Smooth muscle cell (in vitro differentiated cells): ENCODE data around the gene SLC25A25. TPM values are rescaled to one million over a fixed set of nuclear protein-coding genes. Genes with fewer than 3 reads are reported as not detected.

ENCODE experiments used
- DNase-seq: peaks from one replicate; lab custom pipeline; 2025; ENCODE audit not compliant: unreplicated experiment; lab: John Stamatoyannopoulos, UW
- H2AFZ ChIP-seq: fragments of 200-600 bp; sonication (generic); 2 replicates; pipeline ENCODE4 v1.6.0; 2016; ENCODE audit warnings: antibody characterized with exemption, low read depth, mild to moderate bottlenecking
- H3F3A ChIP-seq: fragments of 200-600 bp; sonication (generic); 2 replicates; pipeline ENCODE4 v1.6.0; 2017; ENCODE audit warnings: antibody characterized with exemption, low read depth
- H3K27ac ChIP-seq: fragments of 200-600 bp; sonication (generic); 2 replicates; pipeline ENCODE4 v1.5.1; 2016; ENCODE audit warnings: low read depth, mild to moderate bottlenecking
- H3K27me3 ChIP-seq: fragments of 200-600 bp; sonication (generic); 2 replicates; pipeline ENCODE4 v1.6.1; 2016; ENCODE audit warnings: low read depth, mild to moderate bottlenecking
- H3K36me3 ChIP-seq: fragments of 200-600 bp; sonication (generic); 2 replicates; pipeline ENCODE4 v1.5.1; 2016; ENCODE audit warnings: low read depth
- H3K4me1 ChIP-seq: fragments of 200-600 bp; sonication (generic); 2 replicates; pipeline ENCODE4 v1.5.1; 2016; ENCODE audit warnings: low read depth
- H3K4me2 ChIP-seq: fragments of 200-600 bp; sonication (generic); 2 replicates; pipeline ENCODE4 v1.6.0; 2016; ENCODE audit warnings: mild to moderate bottlenecking
- H3K4me3 ChIP-seq: fragments of 200-600 bp; sonication (generic); 2 replicates; pipeline ENCODE4 v1.5.1; 2016; ENCODE audit warnings: mild to moderate bottlenecking
- H3K79me2 ChIP-seq: fragments of 200-600 bp; sonication (generic); 2 replicates; pipeline ENCODE4 v1.6.0; 2016; ENCODE audit warnings: low read depth, mild to moderate bottlenecking
- H3K9ac ChIP-seq: fragments of 200-600 bp; sonication (generic); 2 replicates; pipeline ENCODE4 v1.6.0; 2016; ENCODE audit warnings: low read depth
- H3K9me3 ChIP-seq: fragments of 200-600 bp; sonication (generic); replicated peaks from 2 replicates; pipeline ENCODE4 v1.5.1; 2016; ENCODE audit warnings: low read depth
- H4K20me1 ChIP-seq: fragments of 200-600 bp; sonication (generic); 2 replicates; pipeline ENCODE4 v1.6.0; 2016; ENCODE audit warnings: low read depth
- CTCF ChIP-seq: fragments of 200-600 bp; sonication (generic); IDR thresholded peaks from 2 replicates; pipeline ENCODE4 v1.5.1; 2017; ENCODE audit warnings: borderline replicate concordance, mild to moderate bottlenecking, antibody characterized with exemption; ENCODE audit not compliant: insufficient read depth, poor library complexity, severe bottlenecking
- WGBS: methylation state at CpG from one replicate; pipeline ENCODE4 v1.1.7; 2016; ENCODE audit warnings: low lambda C conversion rate; 5-methylcytosine and 5-hydroxymethylcytosine counted together
- polyA plus RNA-seq: library from polyadenylated mRNA; unstranded; fragments of >200 nt; fragmentation: Nextera tagmentation; extraction: Ambion mirVana; gene quantifications from 2 replicates; pipeline ENCODE4 v1.2.1, GENCODE V29; 2016
- total RNA-seq: library from RNA; depleted of rRNA; stranded (reverse); fragments of >200 nt; gene quantifications from 2 replicates; pipeline ENCODE4 v1.2.3, GENCODE V29; 2014

SLC25A25 gene
- total and polyA plus RNA-seq, 2 experiments from 2014 or later: 15.7 to 20.5 TPM

GRCh38 chr9:128087262-128087661, 19.2 kb downstream of the SLC25A25 start:
- Histone ChIP-seq H2AFZ (no peak overlapping the region), H3K4me3 (no peak overlapping the region), H3F3A (peaks cover 5% of the 10 kb centered on the region), H3K4me2 (no peak overlapping the region), H3K9ac (no peak overlapping the region), H3K79me2 (peaks cover 39% of the 10 kb centered on the region), H3K9me3 (no peaks in the 10 kb centered on the region), H3K4me1 (peaks cover 3% of the 10 kb centered on the region), H4K20me1 (peaks cover 31% of the 10 kb centered on the region), H3K27me3 (no peaks in the 10 kb centered on the region), H3K27ac (no peak overlapping the region), H3K36me3 (no peaks in the 10 kb centered on the region)
- no peak for TF ChIP-seq CTCF
- WGBS: 76% methylated on average over 10 of the region's 10 CpGs
- no peak for DNase-seq

GRCh38 chr9:128088253-128088945, 20.4 kb downstream of the SLC25A25 start:
- TF ChIP-seq CTCF: no peak
- Histone ChIP-seq H3K36me3 (no peaks in the 10 kb centered on the region), H3F3A (peaks cover 8% of the 10 kb centered on the region), H3K27ac (no peak overlapping the region), H4K20me1 (peaks cover 31% of the 10 kb centered on the region), H3K4me3 (no peak overlapping the region), H3K4me2 (no peak overlapping the region), H3K9me3 (no peaks in the 10 kb centered on the region), H3K79me2 (peaks cover 39% of the 10 kb centered on the region), H2AFZ (no peak overlapping the region), H3K9ac (no peak overlapping the region), H3K4me1 (no peaks in the 10 kb centered on the region), H3K27me3 (no peaks in the 10 kb centered on the region)
- DNase-seq: no peak
- 83% methylated on average over 9 of the region's 9 CpGs for WGBS

GRCh38 chr9:128089299-128089698, 21.3 kb downstream of the SLC25A25 start:
- H3K27me3 ChIP-seq: no peaks in the 10 kb centered on the region
- no peak overlapping the region for H2AFZ ChIP-seq
- H3K27ac ChIP-seq: no peak overlapping the region
- 94% methylated on average over 1 of the region's 1 CpG for WGBS
- no peak overlapping the region for H3K4me3 ChIP-seq
- H3K36me3 ChIP-seq: no peaks in the 10 kb centered on the region
- no peak for DNase-seq
- no peaks in the 10 kb centered on the region for H3K9me3 ChIP-seq
- peaks cover 25% of the 10 kb centered on the region for H4K20me1 ChIP-seq
- no peak for TF ChIP-seq CTCF
- peaks cover 6% of the 10 kb centered on the region for H3K4me1 ChIP-seq
- H3K79me2 ChIP-seq: peaks cover 39% of the 10 kb centered on the region
- H3K9ac ChIP-seq: no peak overlapping the region
- H3K4me2 ChIP-seq: no peak overlapping the region
- H3F3A ChIP-seq: peaks cover 15% of the 10 kb centered on the region

GRCh38 chr9:128091144-128091543, 23.1 kb downstream of the SLC25A25 start:
- WGBS: 77% methylated on average over 13 of the region's 13 CpGs
- Histone ChIP-seq H2AFZ (no peak overlapping the region), H3K79me2 (peaks cover 45% of the 10 kb centered on the region)

More at GRCh38 chr9:128091144-128091543, 23.1 kb downstream of the SLC25A25 start:
- Histone ChIP-seq H3K9ac (no peak overlapping the region), H4K20me1 (peaks cover 21% of the 10 kb centered on the region), H3K9me3 (no peaks in the 10 kb centered on the region), H3K27ac (no peak overlapping the region), H3K4me2 (no peak overlapping the region), H3K4me3 (no peak overlapping the region), H3K4me1 (peaks cover 6% of the 10 kb centered on the region), H3F3A (peaks cover 27% of the 10 kb centered on the region), H3K27me3 (no peaks in the 10 kb centered on the region), H3K36me3 (no peaks in the 10 kb centered on the region)
- DNase-seq: no peak
- TF ChIP-seq CTCF: no peak
